OCI-LY7 (cell line): Measurements from ENCODE around the gene PFKFB4. TPM values are rescaled to one million over a fixed set of nuclear protein-coding genes. Genes with fewer than 3 reads are reported as not detected.

Experiments
- BruUV-seq: library from RNA; stranded (reverse); fragments of 400-500 nt; replicated peaks from 2 replicates; lab custom pipeline; 2021; lab: Mats Ljungman, UMichigan
- CTCF ChIA-PET: fragments of 300-600 bp; sonication (Branson Sonifier 250); formaldehyde crosslinking; loops from one replicate; lab custom pipeline; 2022; ENCODE audit warnings: antibody characterized with exemption; ENCODE audit not compliant: unreplicated experiment; lab: Charles Lee
- POLR2A ChIA-PET: fragments of 300-600 bp; sonication (Branson Sonifier 250); formaldehyde crosslinking; loops from one replicate; lab custom pipeline; 2022; ENCODE audit warnings: antibody characterized with exemption; lab: Charles Lee
- DNase-seq: peaks from one replicate; pipeline ENCODE4 v3.0.0-alpha.2; 2015; ENCODE audit warnings: low spot score
- H2AFZ ChIP-seq: fragments of 200-600 bp; sonication (generic), shearing (Covaris generic); 2 replicates; pipeline ENCODE4 v1.6.1; 2014; ENCODE audit warnings: mild to moderate bottlenecking, antibody characterized with exemption, low read length, moderate library complexity
- H3K27ac ChIP-seq: fragments of 200-600 bp; sonication (generic); 2 replicates; pipeline ENCODE4 v1.5.1; 2014; ENCODE audit warnings: mixed run types, low read depth, mild to moderate bottlenecking, moderate library complexity, low read length, inconsistent platforms; ENCODE audit not compliant: poor library complexity, severe bottlenecking
- H3K36me3 ChIP-seq: fragments of 200-600 bp; sonication (generic); 2 replicates; pipeline ENCODE4 v1.6.1; 2014; ENCODE audit warnings: mild to moderate bottlenecking, antibody characterized with exemption, low read length, moderate library complexity, mixed read lengths; ENCODE audit not compliant: insufficient read depth
- H3K4me1 ChIP-seq: fragments of 200-600 bp; sonication (generic); 2 replicates; pipeline ENCODE4 v1.5.1; 2014; ENCODE audit warnings: mild to moderate bottlenecking, low read length; ENCODE audit not compliant: insufficient read depth, poor library complexity, severe bottlenecking
- H3K4me2 ChIP-seq: fragments of 200-600 bp; sonication (generic); 2 replicates; pipeline ENCODE4 v1.6.1; 2014; ENCODE audit warnings: mild to moderate bottlenecking, low read length
- H3K4me3 ChIP-seq: fragments of 200-600 bp; sonication (generic); 2 replicates; pipeline ENCODE4 v1.5.1; 2014; ENCODE audit warnings: mild to moderate bottlenecking, low read depth, low read length; ENCODE audit not compliant: poor library complexity, severe bottlenecking
- H3K79me2 ChIP-seq: fragments of 200-600 bp; sonication (generic); 2 replicates; pipeline ENCODE4 v1.6.1; 2016; ENCODE audit warnings: low read depth, mild to moderate bottlenecking, low read length, moderate library complexity, mixed read lengths; ENCODE audit not compliant: insufficient read depth
- H3K9me2 ChIP-seq: fragments of 200-600 bp; sonication (generic); 2 replicates; pipeline ENCODE4 v1.6.1; 2016; ENCODE audit warnings: mild to moderate bottlenecking, low read length, mixed read lengths; ENCODE audit not compliant: insufficient read depth
- H3K9me3 ChIP-seq: fragments of 200-600 bp; sonication (generic); 2 replicates; pipeline ENCODE4 v1.6.1; 2014; ENCODE audit warnings: mild to moderate bottlenecking, mixed run types, low read length, mixed read lengths
- H4K20me1 ChIP-seq: fragments of 200-600 bp; sonication (generic); 2 replicates; pipeline ENCODE4 v1.6.1; 2014; ENCODE audit warnings: mild to moderate bottlenecking, antibody characterized with exemption, low read length, moderate library complexity, mixed read lengths; ENCODE audit not compliant: insufficient read depth
- CTCF ChIP-seq: fragments of 200-600 bp; sonication (generic); conservative IDR thresholded peaks from 2 replicates; pipeline ENCODE4 v1.5.1; 2014; ENCODE audit warnings: mild to moderate bottlenecking, antibody characterized with exemption, low read length, moderate library complexity, mixed read lengths
- EZH2phosphoT487 ChIP-seq: fragments of 200-600 bp; sonication (generic); IDR thresholded peaks from 2 replicates; pipeline ENCODE4 v1.6.1; 2018; ENCODE audit warnings: low read depth, borderline replicate concordance, mild to moderate bottlenecking, mixed run types, antibody characterized with exemption, low read length, moderate library complexity, mixed read lengths
- intact Hi-C: fragments of 100-400 bp; cut with micrococcal nuclease; formaldehyde crosslinking; loops from one replicate; pipeline ENCODE4 v1.10.0; 2022; ENCODE audit not compliant: unreplicated experiment
- total RNA-seq, 2 experiments: library from RNA; depleted of rRNA in 1 of 2; stranded (reverse); fragments of >200 nt in 1 of 2; shearing (Covaris generic) in 1 of 2; gene quantifications; 2 replicates each; pipeline ENCODE4 v1.2.3, GENCODE V29; 2014 to 2022

PFKFB4 gene
- total RNA-seq, 2 experiments from 2014 or later = 5.0 to 29.0 TPM

GRCh38 chr3:48538451-48538850 is 18.2 kb downstream of the PFKFB4 start:
- H3K9me2 ChIP-seq = no peaks in the 10 kb centered on the region
- POLR2A ChIA-PET = no interaction called here
- H3K79me2 ChIP-seq = no peaks in the 10 kb centered on the region
- H3K4me2 ChIP-seq = no peak overlapping the region
- no peaks in the 10 kb centered on the region for H3K4me1 ChIP-seq
- no TSS peak for BruUV-seq
- H3K9me3 ChIP-seq = no peaks in the 10 kb centered on the region
- H3K4me3 ChIP-seq = no peak overlapping the region
- TF ChIP-seq EZH2phosphoT487 (no peak), CTCF (0 out of 2 replicates have a peak, but pooled peaks have one; percentile 12)
- CTCF ChIA-PET = no interaction called here
- DNase-seq = no peak
- H3K36me3 ChIP-seq = no peaks in the 10 kb centered on the region; the same call in 1 of the 2 replicates
- H2AFZ ChIP-seq = no peak overlapping the region
- intact Hi-C loops = no loop called here
- no peak overlapping the region for H3K27ac ChIP-seq
- no peaks in the 10 kb centered on the region for H4K20me1 ChIP-seq

GRCh38 chr3:48536785-48537184 is 19.8 kb downstream of the PFKFB4 start:
- DNase-seq = no peak
- Histone ChIP-seq H3K9me3 (no peaks in the 10 kb centered on the region), H3K4me3 (no peak overlapping the region), H3K27ac (no peak overlapping the region), H3K36me3 (no peaks in the 10 kb centered on the region; the same call in 1 of the 2 replicates), H4K20me1 (no peaks in the 10 kb centered on the region), H3K79me2 (no peaks in the 10 kb centered on the region), H3K4me2 (no peak overlapping the region), H3K4me1 (no peaks in the 10 kb centered on the region), H3K9me2 (no peaks in the 10 kb centered on the region), H2AFZ (no peak overlapping the region)
- intact Hi-C loops = no loop called here
- ChIA-PET POLR2A (interaction anchor here (0.5 to 0.8 kb wide), 4 partner anchors 9 to 1543 kb away, joined by 3 to 5 read pairs (median 3); partner anchors contain the start of gene TMA7), CTCF (no interaction called here)
- BruUV-seq = no TSS peak
- TF ChIP-seq CTCF = no peak
- TF ChIP-seq EZH2phosphoT487 = no peak

GRCh38 chr3:48536116-48536515 is 20.5 kb downstream of the PFKFB4 start:
- no peaks in the 10 kb centered on the region for H4K20me1 ChIP-seq
- no peaks in the 10 kb centered on the region for H3K9me2 ChIP-seq
- no peaks in the 10 kb centered on the region; the same call in 1 of the 2 replicates for H3K36me3 ChIP-seq
- no peak overlapping the region for H3K4me2 ChIP-seq
- no peaks in the 10 kb centered on the region for H3K79me2 ChIP-seq
- ChIA-PET CTCF (no interaction called here), POLR2A (interaction anchor here (0.5 to 0.8 kb wide), 2 partner anchors 9 to 1544 kb away, joined by 3 read pairs; no protein-coding TSS in a partner anchor)
- no peak overlapping the region for H2AFZ ChIP-seq
- DNase-seq = no peak
- H3K4me3 ChIP-seq = no peak overlapping the region
- no peak overlapping the region for H3K27ac ChIP-seq
- no peaks in the 10 kb centered on the region for H3K4me1 ChIP-seq
- TF ChIP-seq EZH2phosphoT487 (no peak), CTCF (no peak)
- H3K9me3 ChIP-seq = no peaks in the 10 kb centered on the region
- intact Hi-C loops = no loop called here
- BruUV-seq = no TSS peak
